AG09309 (cell line): ENCODE data around the gene IMMP2L.
"Not testable (repeated sequence)": the region's sequence is repeated elsewhere in the genome, so short reads cannot be mapped to it uniquely, and the experiment has no call there.

ENCODE experiments used
- DNase-seq: peaks from one replicate; pipeline ENCODE4 v3.0.0-alpha.2; 2010; ENCODE audit warnings: low read depth
- H3K4me3 ChIP-seq: 2 replicates; pipeline ENCODE4 v1.5.1; 2011; ENCODE audit warnings: mild to moderate bottlenecking, low read depth, low read length, moderate library complexity; ENCODE audit not compliant: control insufficient read depth
- CTCF ChIP-seq: IDR thresholded peaks from 2 replicates; pipeline ENCODE4 v1.5.1; 2011; ENCODE audit warnings: mild to moderate bottlenecking, low read depth, low read length, inconsistent platforms; ENCODE audit not compliant: insufficient read depth, control insufficient read depth; ENCODE audit errors: missing control alignments

Gene IMMP2L

GRCh38 chr7:110938165-110938564, 624.1 kb downstream of the IMMP2L start:
- no peak overlapping the region for H3K4me3 ChIP-seq
- DNase-seq = no peak
- TF ChIP-seq CTCF = no peak

DNA sequence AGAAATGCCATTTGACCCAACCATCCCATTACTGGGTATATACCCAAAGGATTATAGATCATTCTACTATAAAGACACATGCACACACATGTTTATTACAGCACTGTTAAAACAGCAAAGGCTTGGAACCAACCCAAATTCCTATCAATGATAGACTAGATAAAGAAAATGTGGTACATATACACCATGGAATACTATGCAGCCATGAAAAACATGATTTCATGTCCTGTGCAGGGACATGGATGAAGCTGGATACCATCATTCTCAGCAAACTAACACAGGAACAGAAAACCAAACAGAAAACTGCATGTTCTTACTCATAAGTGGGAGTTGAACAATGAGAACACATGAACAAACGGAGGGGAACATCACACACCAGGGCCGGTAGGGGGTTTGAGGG, 625.6 kb downstream of the IMMP2L start:
- not testable (repeated sequence) for H3K4me3 ChIP-seq, DNase-seq

DNA sequence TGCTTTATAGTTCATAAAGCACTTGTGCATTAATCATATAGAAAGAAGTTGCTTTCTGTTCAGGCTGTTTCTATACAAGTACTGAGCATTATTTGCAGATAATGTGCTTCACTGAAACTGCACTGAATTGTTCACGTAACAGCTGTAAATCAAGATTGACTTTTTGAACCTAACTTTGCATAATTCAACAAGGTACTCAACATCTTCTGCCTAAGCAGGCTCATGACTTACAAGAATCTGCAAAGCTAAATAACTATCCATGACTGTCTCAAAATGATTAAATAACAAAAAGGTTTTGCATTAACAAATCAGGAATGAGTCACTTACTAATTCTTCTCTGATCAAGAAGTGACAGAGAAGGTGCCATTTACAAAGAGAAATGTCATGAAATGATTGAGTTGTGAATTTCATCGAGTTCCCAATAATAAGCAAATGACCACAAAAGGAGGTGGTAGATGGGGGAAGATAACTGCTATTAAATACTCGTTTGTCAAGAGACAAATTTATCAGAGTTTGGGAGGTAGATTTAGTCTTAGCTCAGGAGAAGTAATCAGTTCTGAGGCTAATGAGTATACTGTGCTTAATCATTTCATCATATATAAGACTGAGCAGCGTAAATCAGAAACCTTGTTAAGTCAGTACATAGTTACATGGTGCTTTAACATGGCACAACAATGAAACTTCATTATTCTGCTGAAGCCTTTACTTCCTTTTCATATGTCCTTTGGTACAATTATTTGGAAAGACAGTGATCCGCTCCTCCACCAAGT, 632.6 kb downstream of the IMMP2L start:
- DNase-seq = no peak
- no peak overlapping the region for H3K4me3 ChIP-seq
- no peak for TF ChIP-seq CTCF

GRCh38 chr7:110922906-110923305, 639.4 kb downstream of the IMMP2L start:
- no peak for TF ChIP-seq CTCF
- no peak for DNase-seq
- no peak overlapping the region for H3K4me3 ChIP-seq

GRCh38 chr7:110921595-110922151, 640.6 kb downstream of the IMMP2L start:
- H3K4me3 ChIP-seq = no peak overlapping the region
- no peak for DNase-seq
- TF ChIP-seq CTCF = no peak

DNA sequence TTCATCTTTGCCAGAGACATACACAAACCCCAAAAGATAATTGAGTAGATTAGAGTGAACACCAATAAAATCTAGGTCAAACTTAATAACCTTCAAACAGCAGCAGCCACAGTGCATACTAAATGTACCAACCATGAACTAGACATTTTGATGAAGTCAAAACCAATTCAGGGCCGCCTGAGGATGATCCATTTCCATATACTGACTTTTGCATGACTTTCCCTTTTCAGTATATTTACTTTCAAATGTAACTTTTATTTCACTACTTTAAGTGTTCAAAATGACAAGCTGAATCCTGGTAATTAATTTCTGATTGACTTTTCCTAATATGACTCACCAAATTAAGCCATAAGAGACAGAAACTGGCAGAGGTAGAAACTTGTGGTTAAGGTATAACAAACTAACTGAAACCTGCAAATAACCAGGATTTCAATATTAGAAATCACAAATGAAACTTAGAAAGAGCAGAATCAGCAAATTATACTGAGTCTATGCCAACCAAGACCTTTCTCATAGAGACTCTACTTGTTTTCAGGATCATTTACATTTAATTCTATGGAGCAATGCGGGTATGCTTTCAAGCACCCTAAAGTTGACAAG, 643.2 kb downstream of the IMMP2L start:
- no peak for TF ChIP-seq CTCF
- DNase-seq = no peak
- H3K4me3 ChIP-seq = no peak overlapping the region

- H3K4me3 ChIP-seq = no peak overlapping the region
- TF ChIP-seq CTCF = no peak
- DNase-seq = no peak
These were observed 648.0 kb downstream of the IMMP2L start for GRCh38 chr7:110914263-110914662.
